Epithelial cell of proximal tubule (primary cell): ENCODE measurements around the gene CCDC81. TPM values are rescaled to one million over a fixed set of nuclear protein-coding genes. Genes with fewer than 3 reads are reported as not detected.
"Not testable (repeated sequence)": the region's sequence is repeated elsewhere in the genome, so short reads cannot be mapped to it uniquely, and the experiment has no call there.

Experiments used
- DNase-seq: peaks from one replicate; pipeline ENCODE4 v3.0.0-alpha.2; 2011; ENCODE audit warnings: low read depth
- H3K4me3 ChIP-seq: 2 replicates; pipeline ENCODE4 v1.5.1; 2011; ENCODE audit warnings: low read depth, mild to moderate bottlenecking, low read length
- CTCF ChIP-seq: conservative IDR thresholded peaks from 2 replicates; pipeline ENCODE4 v1.5.1; 2012; ENCODE audit warnings: low read depth, mild to moderate bottlenecking, low read length
- total RNA-seq: library from RNA; depleted of rRNA; stranded (reverse); fragments of >200 nt; gene quantifications from 2 replicates; pipeline ENCODE4 v1.2.3, GENCODE V29; 2015

CCDC81 gene
- total RNA-seq, 1 donor from 2014 or later: 0.81 TPM

- DNase-seq: no peak
- no peak for TF ChIP-seq CTCF
- no peak overlapping the region for H3K4me3 ChIP-seq
These were observed 23.4 kb downstream of the CCDC81 start for GRCh38 chr11:86398106-86398505.

GRCh38 chr11:86403458-86403857 is 28.8 kb downstream of the CCDC81 start:
- no peak for DNase-seq
- TF ChIP-seq CTCF: no peak
- no peak overlapping the region for H3K4me3 ChIP-seq

- H3K4me3 ChIP-seq: no peak overlapping the region
- DNase-seq: no peak
These were observed 34.2 kb downstream of the CCDC81 start for GRCh38 chr11:86408845-86409244.

GRCh38 chr11:86414032-86414431 is 39.3 kb downstream of the CCDC81 start:
- no peak overlapping the region for H3K4me3 ChIP-seq
- no peak for DNase-seq
- TF ChIP-seq CTCF: no peak

More at GRCh38 chr11:86408845-86409244, 34.2 kb downstream of the CCDC81 start:
- peak; percentile 64 for TF ChIP-seq CTCF

- no peak for DNase-seq
- TF ChIP-seq CTCF: no peak
- H3K4me3 ChIP-seq: no peak overlapping the region
These were observed 40.3 kb downstream of the CCDC81 start for GRCh38 chr11:86415026-86415425.

GRCh38 chr11:86416494-86416893 is 41.8 kb downstream of the CCDC81 start:
- TF ChIP-seq CTCF: no peak
- DNase-seq: no peak

GRCh38 chr11:86416951-86417350 is 42.3 kb downstream of the CCDC81 start:
- H3K4me3 ChIP-seq, DNase-seq: not testable (repeated sequence)

More at GRCh38 chr11:86416494-86416893, 41.8 kb downstream of the CCDC81 start:
- no peak overlapping the region for H3K4me3 ChIP-seq
